ENCODE data around the gene ERGIC1. TPM values are rescaled to one million over a fixed set of nuclear protein-coding genes. Genes with fewer than 3 reads are reported as not detected.
"Not testable (repeated sequence)": the region's sequence is repeated elsewhere in the genome, so short reads cannot be mapped to it uniquely, and the experiment has no call there.

ERGIC1 gene
- total RNA-seq, 1 donor from 2014 or later = 177 TPM

DNA sequence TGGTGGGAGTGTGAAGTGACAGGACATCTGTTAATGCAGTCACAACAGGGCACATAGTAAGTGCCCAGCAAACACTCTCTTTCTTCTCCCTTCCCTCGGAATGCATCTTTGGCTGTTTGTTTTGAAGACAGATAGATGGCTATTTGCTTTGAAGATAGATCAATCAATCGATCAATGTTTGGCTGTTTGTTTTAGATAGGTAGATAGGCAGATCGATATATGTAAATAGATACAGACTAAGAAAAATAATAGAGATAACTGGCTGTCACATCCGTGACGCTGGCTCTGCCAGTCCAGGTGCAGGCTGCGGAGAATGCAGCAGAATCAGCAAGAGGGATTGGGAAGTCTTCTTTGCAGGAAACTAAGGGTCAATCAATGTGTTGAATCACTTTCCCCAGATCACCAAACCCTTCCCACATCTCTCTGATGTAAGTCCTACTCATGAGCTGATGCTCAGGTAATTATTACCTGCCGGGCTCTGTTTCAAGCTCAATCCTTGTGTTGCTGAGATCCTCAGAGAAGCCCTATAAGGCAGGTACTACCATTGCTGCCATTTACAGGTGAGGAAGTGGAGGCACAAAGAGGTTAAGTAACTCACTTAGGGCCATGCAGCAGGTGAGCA is 60.8 kb downstream of the ERGIC1 start:
- Histone ChIP-seq H3K27me3 (ENCODE audit: low read depth) (no peaks in the 10 kb centered on the region), H3K4me3 (no peak overlapping the region), H3K4me1 (peaks cover 56% of the 10 kb centered on the region), H3K36me3 (peaks cover 49% of the 10 kb centered on the region), H3K27ac (no peak overlapping the region), H3K9me3 (no peaks in the 10 kb centered on the region)
- DNase-seq = no peak
- TF ChIP-seq CTCF (IDR thresholded peaks at IDR 0.05) = no peak
- ATAC-seq = no peak
- intact Hi-C loops (cut with DNase I) = no loop called here

DNA sequence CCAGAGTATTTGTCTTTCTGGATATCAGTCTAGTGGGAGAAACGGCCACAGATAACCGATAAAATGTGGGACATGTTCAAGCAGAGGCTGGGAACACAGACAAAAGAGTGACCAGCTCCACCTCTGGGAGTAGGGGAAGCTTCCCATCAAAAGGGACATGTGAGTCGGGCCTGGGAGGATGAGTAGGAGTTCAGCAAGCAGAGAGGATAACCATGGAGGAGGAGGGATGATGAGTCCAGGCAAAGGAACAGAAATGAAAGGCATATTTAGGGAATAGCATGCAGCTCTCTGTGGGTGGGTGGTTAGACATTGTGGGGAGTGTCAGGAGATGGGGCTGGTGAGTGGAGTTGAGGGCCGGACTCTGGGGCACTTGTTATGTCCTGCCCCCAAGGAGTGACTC is 61.5 kb downstream of the ERGIC1 start:
- no peaks in the 10 kb centered on the region for H3K9me3 ChIP-seq
- peak overlapping the region; percentile 84 for H3K27ac ChIP-seq
- peaks cover 48% of the 10 kb centered on the region for H3K36me3 ChIP-seq
- no peaks in the 10 kb centered on the region for H3K27me3 ChIP-seq (ENCODE audit: low read depth)
- no peak overlapping the region for H3K4me3 ChIP-seq
- H3K4me1 ChIP-seq = peaks cover 56% of the 10 kb centered on the region
- ATAC-seq (no peak), DNase-seq (no peak)
- no peak for TF ChIP-seq CTCF (IDR thresholded peaks at IDR 0.05)
- intact Hi-C loops (cut with DNase I) = no loop called here

- no peak for TF ChIP-seq CTCF (IDR thresholded peaks at IDR 0.05)
- intact Hi-C loops (cut with DNase I) = no loop called here
- ATAC-seq = no peak
These were observed 62.4 kb downstream of the ERGIC1 start for GRCh38 chr5:172896465-172896864.

DNA sequence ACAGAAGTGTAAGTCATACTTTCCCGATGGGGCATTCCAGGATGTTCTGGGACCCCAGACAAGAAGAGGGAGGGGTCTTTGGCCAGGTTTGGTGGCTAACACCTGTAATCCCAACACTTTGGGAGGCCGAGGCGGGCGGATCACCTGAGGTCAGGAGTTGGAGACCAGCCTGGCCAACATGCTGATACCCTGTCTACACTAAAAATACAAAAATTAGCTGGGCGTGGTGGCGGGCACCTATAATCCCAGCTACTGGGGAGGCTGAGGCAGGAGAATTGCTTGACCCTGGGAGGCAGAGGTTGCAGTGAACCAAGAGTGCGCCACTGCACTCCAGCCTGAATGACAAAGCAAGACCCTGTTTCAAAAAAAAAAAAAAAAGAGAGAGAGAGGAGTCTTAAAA is 63.0 kb downstream of the ERGIC1 start:
- H3K4me3 ChIP-seq; ATAC-seq; H3K27me3 ChIP-seq (ENCODE audit: low read depth); intact Hi-C loops (cut with DNase I); H3K9me3 ChIP-seq; DNase-seq: not testable (repeated sequence)
- H3K27ac ChIP-seq = peak overlapping the region; percentile 84
- peaks cover 44% of the 10 kb centered on the region for H3K36me3 ChIP-seq
- peaks cover 56% of the 10 kb centered on the region for H3K4me1 ChIP-seq

More at GRCh38 chr5:172896465-172896864, 62.4 kb downstream of the ERGIC1 start:
- H3K9me3 ChIP-seq = no peaks in the 10 kb centered on the region
- H3K27me3 ChIP-seq (ENCODE audit: low read depth) = no peaks in the 10 kb centered on the region
- H3K27ac ChIP-seq = peak overlapping the region; percentile 84
- peaks cover 44% of the 10 kb centered on the region for H3K36me3 ChIP-seq
- no peak overlapping the region for H3K4me3 ChIP-seq
- DNase-seq = no peak
- H3K4me1 ChIP-seq = peaks cover 56% of the 10 kb centered on the region

GRCh38 chr5:172897481-172898217 is 63.6 kb downstream of the ERGIC1 start:
- TF ChIP-seq CTCF (IDR thresholded peaks at IDR 0.05) = no peak
- Histone ChIP-seq H3K4me1 (peaks cover 56% of the 10 kb centered on the region), H3K4me3 (peak overlapping the region; percentile 24), H3K9me3 (no peaks in the 10 kb centered on the region), H3K27ac (peak overlapping the region; percentile 84), H3K27me3 (ENCODE audit: low read depth) (no peaks in the 10 kb centered on the region), H3K36me3 (peaks cover 44% of the 10 kb centered on the region)
- no peak for ATAC-seq
- intact Hi-C loops (cut with DNase I) = no loop called here
- DNase-seq = no peak

- Histone ChIP-seq H3K36me3 (peaks cover 44% of the 10 kb centered on the region), H3K27me3 (ENCODE audit: low read depth) (no peaks in the 10 kb centered on the region), H3K4me1 (peaks cover 56% of the 10 kb centered on the region), H3K9me3 (no peaks in the 10 kb centered on the region), H3K4me3 (no peak overlapping the region), H3K27ac (peak overlapping the region; percentile 84)
- no peak for TF ChIP-seq CTCF (IDR thresholded peaks at IDR 0.05)
- intact Hi-C loops (cut with DNase I) = no loop called here
- ATAC-seq = no peak
- DNase-seq = no peak
These were observed 64.3 kb downstream of the ERGIC1 start for GRCh38 chr5:172898218-172898842.
